GM21723 (cell line): ENCODE measurements around the gene ULK1.

Experiments used
- ATAC-seq: cut with Tn5 transposase; IDR thresholded peaks from one replicate; pipeline ENCODE4 v1.9.1; 2021; ENCODE audit warnings: mild to moderate bottlenecking, moderate library complexity; ENCODE audit not compliant: unreplicated experiment

ULK1 gene

DNA sequence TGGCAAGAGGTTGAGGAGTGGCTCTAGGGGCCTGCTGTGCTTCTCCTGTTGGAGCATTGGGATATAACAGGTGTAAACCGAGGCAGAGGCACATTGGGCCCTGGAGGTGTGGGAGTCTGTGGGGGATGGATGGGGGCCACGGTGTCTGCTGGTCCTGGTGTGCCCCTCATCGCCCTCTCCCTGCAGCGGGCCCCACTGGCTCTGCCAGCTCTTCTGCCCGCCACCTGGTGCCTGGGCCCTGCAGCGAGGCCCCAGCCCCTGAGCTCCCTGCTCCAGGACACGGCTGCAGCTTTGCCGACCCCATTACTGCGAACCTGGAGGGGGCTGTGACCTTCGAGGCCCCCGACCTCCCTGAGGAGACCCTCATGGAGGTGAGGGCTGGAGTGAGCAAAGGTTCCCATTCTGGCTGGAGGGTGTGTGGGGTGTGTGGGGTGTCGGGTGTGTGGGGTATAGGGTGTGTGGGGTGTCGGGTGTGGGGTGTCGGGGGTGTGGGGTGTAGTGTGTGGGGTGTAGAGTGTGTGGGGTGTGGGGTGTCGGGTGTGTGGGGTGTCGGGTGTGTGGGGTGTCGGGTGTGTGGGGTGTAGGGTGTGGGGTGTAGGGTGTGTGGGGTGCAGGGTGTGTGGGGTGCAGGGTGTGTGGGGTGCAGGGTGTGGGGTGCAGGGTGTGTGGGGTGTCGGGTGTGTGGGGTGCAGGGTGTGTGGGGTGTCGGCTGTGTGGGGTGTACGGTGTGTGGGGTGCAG lies 24.1 kb downstream of the ULK1 start:
- ATAC-seq, result no peak

DNA sequence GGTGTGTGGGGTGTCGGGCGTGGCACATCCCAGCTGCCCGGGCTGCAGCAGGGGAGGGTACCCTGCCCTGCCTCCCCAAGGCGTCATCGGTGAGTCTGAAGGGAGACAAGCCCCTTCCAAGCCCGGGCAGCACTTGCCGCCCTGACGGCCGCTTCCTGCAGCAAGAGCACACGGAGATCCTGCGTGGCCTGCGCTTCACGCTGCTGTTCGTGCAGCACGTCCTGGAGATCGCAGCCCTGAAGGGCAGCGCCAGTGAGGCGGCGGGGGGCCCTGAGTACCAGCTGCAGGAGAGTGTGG lies 24.6 kb downstream of the ULK1 start:
- no peak for ATAC-seq

DNA sequence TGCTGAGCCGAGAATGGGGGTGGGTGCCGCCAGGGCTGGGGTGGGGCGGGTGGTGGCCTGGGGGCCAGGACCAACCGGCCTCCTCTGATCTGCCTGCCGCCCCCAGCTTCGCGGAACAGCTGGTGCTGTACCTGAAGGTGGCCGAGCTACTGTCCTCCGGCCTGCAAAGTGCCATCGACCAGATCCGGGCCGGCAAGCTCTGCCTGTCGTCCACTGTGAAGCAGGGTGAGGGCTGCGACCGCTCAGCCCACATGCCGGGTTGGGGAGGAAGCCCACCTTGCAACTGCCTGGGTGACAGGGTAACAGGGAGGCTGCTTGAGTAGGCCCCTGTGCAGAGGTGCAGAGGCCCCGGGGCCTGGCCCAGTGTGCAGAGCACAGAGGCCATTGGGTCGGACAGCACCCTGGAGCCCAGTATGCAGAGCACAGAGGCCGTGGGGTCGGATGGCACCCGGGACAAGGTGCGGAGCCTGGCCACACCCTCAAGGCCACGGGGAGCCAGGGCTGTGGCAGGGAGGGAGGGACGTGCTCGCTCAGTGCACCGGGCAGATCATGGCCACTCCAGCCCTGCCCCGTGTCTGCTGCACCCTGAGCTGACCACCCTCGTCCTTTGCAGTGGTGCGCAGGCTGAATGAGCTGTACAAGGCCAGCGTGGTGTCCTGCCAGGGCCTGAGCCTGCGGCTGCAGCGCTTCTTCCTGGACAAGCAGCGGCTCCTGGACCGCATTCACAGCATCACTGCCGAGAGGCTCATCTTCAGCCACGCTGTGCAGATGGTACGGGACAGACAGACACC lies 25.1 kb downstream of the ULK1 start:
- no peak for ATAC-seq

DNA sequence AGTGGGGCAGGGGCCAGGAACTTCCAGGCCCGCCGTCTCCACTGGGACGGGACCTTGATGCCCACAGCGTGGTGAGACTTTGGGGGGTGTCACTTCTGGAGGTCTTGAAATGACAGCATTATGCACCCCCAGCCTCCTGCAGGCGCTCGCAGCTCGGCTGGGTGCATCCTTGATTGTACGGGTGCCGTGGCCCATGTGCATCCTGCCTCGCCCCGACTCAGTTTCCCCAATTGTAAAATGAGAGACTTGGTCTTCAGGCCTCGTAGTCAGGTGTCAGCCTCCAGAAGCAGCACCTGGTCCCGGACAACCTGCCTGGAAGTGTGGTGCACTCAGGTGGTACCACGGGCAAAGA lies 25.7 kb downstream of the ULK1 start:
- no peak for ATAC-seq

DNA sequence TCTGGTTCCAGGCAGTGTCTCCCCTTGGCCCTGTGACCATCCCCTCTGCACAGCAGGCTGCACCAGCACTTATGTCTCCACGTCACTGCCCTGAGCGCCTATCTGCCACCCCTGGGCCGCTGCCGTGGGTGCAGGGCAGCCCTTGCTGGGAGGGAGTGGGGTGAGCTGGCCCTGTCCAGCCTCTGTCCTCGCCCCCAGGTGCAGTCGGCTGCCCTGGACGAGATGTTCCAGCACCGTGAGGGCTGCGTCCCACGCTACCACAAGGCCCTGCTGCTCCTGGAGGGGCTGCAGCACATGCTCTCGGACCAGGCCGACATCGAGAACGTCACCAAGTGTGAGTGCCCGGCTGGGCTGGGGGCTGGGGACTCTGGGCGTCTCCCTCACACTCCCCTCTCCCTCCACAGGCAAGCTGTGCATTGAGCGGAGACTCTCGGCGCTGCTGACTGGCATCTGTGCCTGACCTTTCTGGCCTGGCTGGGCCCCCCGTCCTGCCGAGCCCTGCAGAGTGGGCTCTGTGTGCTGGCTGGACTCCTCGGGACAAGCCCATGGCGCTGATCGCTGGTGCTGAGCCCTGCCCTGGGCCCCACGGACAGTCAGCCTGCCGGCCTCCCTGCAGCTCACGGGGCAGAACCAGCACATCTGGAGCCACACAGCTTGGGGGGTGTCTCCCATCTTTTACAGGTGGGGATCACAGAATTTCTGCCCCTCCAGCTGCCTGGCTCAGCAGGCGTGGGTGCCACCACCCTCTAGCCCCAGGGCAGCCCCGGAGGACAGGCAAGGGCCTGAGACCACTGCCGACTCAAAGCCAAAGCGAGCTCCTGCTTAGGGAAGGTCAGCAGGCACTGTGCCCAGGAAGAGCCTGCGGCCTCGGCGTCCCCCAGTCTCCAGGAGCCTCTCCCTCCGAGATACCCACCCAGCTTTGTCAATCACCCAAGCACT lies 26.7 kb downstream of the ULK1 start:
- ATAC-seq, result no peak

DNA sequence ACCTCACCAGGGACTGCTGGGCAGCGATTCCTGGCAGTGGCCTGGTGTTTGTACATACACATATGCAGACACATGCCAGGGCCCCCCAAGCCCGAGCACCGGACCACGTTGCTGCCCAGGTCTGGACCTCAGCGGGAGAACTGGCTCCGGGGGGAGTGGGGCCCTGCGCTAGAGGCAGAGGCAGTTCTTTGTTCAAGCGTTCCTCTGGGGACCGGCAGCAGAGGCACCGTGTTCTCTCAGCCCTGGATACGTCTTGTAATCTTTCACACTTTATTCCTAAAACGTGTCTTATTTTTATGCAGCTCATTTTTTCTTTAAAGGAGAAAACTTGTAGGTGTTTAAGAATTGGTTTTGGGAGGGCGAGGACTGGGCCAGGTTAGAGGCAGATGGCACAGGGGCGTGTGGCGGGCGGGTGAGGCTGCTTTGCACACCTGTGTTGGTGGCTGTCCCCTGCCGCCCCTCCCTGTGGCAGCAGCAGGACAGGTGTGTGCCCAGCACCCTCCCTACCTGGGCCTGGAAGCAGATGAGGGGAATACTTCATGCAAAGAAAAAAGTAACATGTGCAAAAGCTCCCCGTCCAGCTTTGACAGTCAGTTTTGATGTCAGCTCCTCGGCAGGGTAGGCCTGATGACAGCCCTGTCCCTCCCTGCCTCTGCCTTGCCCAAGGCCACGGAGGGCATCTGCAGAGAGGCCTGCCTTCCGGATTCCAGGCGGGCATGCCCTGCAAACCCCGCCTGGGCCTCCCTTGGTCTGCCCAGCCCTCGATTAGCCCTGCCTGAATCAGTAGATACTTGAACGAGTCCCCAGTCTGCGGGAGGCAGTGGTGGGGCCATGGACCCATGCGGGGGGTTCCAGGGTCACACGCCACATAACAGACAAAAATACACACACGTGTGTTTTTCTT lies 27.7 kb downstream of the ULK1 start:
- no peak for ATAC-seq

DNA sequence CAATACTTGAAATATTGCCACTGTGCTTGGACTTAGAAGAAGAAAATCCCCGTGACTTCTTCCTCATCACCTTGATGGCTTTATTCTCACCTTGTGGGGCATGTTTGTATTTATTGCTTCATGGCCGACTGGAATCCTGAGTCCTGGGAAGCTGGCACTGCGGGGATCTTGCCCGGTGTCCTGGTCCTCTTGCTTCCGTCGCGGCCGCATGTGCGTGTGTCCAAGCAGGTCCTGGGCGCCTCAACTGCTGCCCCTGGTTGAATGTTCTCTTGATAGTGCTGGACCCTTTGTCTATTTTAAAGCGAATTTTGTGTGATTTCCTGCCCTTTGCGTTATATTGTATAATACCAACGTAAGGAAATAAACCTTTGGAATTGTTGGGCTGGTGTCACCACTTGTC lies 28.4 kb downstream of the ULK1 start:
- no peak for ATAC-seq

DNA sequence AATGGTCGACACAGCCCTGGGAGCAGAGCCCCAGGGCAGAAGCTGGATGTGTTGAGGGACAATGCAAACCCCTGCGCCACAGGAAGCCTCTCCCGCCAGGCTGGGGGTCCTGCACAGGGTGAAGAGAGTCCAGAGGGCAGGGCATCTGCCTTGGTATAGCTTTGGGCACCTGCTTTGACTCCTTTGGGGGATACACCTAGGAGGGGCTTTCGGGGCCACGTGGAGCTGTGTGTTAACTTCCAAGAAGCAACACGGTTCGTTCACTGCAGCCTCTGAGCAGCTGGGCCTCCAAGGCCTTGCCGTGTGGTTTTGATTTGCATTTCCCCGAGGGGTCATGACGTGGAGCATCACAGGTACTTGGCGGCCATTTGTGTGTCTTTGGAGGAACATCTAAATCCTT lies 28.8 kb downstream of the ULK1 start:
- peak; percentile 80 for ATAC-seq

DNA sequence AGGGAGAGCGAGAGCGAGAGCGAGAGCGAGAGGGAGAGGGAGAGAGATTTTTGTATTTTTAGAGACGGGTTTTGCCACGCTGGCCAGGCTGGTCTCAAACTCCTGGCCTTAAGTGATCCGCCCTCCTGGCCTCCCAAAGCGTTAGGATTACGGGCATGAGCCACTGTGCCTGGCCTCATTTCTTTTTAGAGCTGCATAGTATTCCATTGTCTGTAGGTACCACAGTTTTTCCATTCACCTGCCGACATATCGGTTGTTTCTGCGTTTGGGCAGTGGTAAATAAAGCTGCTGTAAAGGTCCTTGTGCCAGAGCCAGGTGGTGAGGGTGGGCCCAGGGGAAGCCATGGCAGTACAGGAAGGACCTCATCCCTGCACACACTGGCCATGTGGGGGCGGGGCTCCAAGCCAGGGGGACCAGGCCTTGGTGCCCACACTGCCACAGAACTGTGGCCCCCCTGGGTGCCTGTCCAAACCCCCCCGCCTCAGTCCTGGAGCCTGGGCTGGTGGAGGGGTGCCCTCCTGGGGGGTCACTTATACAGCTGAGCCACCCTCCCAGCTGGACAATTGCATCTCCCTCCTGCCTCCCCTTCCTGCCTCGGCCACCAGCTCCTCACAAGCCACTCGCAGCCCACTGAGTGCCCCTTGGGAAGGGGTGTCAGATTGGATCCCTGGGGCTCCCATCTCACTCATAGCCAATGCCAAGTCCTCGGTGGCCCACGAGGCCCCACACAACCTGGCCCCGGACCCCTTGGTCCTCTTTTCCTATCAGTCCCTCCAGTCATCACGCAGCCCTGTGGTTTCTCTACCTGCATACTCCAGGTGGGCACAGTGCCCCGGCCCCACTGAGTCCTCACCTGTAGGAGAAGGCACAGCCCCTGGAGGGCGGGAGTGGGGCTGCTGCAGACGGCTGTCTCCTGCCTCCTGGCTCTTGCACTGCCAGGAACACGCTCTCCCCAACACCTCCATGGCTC lies 33.0 kb downstream of the ULK1 start:
- ATAC-seq, result no peak

DNA sequence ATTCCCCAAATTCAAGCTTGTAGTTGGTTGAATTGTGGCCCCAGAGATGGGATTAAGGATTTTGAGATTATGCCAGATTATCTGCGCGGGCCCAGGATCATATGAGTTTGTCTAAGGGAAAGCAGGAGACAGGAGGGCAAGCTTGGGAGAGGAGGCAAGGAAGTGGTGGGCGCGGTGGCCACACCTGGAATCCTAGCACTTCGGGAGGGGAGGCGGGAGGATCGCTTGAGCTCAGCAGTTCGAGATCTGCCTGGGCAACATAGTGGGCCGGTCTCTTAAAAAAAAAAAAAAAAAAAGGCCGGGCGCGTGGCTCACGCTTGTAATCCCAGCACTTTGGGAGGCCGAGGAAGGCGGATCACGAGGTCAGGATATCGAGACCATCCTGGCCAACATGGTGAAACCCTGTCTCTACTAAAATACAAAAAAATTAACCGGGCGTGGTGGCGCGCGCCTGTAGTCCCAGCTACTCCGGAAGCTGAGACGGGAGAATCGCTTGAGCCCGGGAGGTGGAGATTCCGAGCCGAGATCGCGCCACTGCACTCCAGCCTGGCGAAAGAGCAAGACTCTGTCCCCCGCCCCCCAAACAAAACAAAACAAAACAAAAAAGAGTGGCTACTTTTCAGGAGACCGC lies 33.8 kb downstream of the ULK1 start:
- ATAC-seq, result no peak

DNA sequence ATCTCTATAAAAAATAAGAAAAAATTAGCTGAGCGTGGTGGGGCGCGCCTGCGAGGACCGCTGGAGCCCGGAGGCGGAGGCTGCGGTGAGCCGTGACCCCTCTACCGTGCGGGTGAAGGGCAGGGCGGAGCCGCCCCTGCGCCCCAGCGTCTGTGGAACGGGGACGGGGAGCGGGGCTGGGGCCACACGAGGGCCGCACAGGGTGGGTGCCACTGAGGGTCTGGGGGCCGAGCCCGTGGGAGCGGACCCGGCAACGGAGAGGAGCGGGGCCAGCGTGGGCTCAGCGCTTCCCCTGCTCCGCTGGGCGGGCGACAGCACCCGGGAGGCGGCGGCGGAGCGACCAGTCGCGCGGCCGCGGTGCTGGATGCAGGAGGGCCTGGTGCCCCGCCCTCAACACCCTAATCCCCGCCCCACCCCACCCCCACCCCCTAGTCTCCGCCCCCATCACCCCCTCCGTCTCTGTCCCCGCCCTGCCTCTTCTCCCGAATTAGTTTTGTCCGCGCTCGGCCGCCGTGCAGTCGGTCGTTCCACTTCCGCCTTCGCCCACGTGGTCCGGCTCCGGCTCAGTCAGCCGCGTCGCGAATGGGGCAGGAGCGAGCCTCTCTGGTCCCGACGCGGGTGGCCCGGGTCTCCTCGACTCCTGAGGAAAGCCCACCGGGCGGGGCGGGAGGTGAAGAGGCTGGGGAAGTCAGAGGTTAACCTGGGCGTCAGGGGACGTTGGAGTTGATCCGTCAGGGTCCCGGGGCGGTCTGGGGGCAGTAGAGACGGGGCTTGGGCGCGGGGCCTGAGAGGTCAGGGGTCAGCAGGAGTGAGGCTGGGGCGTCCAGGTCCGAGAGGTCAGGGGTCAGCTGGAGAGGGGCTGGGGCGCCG lies 34.5 kb downstream of the ULK1 start, which contains the start of gene PUS1:
Gene PUS1 (plus strand): TSS at position 566 of the 870 bp plus-strand sequence. CDS start 447 bp downstream, outside the sequence.
- peak; percentile 59 for ATAC-seq

DNA sequence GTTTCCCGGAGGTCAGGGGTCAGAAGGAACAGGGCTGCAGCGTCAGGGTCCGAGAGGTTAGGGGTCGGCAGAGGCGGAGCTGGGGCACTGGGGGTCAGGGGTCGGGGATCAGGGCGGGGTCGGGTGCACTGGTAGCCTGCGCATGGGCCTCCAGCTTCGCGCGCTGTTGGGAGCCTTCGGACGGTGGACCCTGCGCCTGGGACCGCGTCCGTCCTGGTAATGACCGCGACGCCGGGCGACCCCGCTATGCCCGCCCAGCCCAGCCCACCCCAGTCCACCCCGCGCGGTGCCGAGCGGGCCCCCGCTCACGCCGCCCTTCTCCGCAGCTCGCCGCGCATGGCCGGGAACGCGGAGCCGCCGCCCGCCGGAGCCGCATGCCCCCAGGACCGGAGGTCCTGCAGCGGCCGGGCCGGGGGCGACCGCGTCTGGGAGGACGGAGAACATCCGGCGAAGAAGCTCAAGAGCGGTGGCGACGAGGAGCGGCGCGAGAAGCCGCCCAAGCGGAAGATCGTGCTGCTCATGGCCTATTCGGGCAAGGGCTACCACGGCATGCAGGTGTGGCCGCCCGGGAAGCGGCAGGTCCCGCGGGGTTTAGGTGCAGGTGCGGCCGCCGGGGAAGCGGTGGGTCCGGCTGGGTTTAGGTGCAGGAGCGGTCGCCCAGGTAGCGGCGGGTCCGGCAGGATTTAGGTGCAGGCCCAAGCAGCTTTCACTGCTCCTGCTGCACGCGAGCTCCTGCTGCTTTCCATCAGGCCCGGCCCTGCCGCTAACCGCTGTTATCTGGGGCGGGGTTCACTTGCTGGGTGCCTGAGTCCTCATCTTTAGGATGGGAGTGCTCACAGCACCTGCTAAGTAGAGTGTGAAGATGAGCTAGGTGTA lies 35.4 kb downstream of the ULK1 start:
- peak; percentile 21 for ATAC-seq

DNA sequence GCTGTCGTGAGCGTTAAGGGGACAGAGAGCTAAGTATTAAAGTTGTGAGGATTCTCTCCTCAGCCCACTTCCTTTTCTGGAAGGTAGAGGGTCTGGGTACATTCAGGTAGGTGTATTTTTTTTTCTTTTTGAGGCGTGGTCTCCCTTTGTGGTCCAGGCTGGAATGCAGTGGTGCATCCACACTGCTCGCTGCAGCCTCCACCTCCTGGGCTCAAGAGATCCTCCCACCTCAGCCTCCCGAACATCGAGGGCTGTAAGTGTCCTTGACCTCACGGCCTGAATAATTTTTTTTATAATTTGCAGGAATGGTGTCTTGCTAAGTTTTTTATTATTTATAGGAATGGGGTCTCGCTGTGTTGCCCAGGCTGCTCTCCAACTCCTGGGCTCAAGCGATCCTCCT lies 36.1 kb downstream of the ULK1 start:
- ATAC-seq, result no peak

DNA sequence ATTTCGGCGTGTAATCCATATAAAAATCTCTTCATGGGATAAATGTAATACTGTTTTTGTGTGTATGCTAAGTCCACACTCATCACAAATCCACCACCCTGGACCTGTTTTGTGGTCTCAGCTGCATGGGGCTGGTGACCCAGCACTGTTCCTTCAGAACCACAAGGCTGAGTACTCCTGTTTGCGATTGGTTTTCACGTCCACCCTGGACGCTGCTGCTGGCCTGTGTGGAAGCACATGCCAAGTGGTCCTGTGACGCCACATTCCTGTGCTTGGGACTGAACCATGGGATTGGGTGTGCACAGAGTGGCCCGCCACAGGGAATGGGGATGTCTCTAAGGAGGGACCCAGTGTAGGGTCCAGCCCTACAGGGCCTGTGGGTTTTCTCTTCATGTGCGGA lies 39.0 kb downstream of the ULK1 start:
- no peak for ATAC-seq

DNA sequence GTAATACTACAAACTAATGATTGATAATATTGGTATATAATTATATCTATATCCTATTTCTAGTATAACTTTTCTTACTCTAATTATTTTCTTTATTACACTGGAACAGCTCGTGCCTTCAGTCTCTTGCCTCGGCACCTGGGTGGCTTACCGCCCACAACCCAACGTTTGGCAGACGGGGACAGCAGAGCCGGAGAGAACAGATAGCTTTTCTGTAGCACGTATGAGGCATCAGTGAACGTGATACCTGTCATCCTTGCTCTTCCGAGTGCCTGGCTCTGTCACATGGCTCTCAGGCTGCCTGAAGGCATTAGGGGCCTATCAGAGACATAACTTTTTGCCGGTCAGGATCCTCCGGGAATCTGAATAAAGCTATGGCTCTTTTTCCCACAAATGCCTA lies 40.1 kb downstream of the ULK1 start:
- ATAC-seq, result no peak

DNA sequence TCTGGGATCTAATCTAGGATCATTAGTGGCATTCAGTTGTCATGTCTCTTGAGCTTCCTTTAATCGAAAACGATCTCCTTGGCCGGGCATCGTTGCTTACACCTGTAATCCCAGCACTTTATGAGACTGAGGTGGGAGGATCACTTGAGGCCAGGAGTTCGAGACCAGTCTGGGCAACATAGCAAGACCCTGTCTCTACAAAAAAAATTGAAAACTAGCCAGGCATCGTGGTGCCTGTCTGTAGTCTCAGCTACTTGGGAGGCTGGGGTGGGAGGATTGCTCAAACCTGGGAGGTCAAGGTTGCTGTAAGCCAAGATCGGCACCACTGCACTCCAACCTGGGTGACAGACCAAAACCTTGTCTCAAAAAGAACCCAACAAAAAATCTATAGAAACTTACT lies 43.7 kb downstream of the ULK1 start:
- ATAC-seq, result no peak

DNA sequence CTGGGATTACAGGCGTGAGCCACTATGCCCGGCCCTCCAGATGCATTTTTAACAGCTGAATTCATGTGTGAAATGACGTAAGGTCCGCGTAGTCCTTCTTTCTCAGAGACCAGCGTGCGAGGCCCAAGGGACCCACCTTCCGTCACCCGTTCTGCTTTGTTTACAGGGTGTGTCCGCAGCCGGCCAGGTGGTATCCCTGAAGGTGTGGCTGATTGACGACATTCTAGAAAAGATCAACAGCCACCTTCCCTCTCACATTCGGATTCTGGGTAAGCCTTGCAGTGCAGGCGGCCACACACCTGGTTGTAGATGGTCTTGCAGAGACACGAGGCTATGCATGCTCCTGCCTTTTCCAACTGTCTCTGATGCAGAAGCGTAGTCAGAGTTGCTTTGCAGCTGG lies 44.6 kb downstream of the ULK1 start:
- no peak for ATAC-seq
